ENCODE data around the gene COL5A1. TPM values are rescaled to one million over a fixed set of nuclear protein-coding genes. Genes with fewer than 3 reads are reported as not detected.
"Not testable (repeated sequence)": the region's sequence is repeated elsewhere in the genome, so short reads cannot be mapped to it uniquely, and the experiment has no call there.

Gene COL5A1
- total and polyA plus RNA-seq, 2 experiments from 2014 or later = 2.5 to 13.1 TPM

GRCh38 chr9:134644401-134644724 lies 2.8 kb downstream of the COL5A1 start:
- not testable (repeated sequence) for H3F3A ChIP-seq (replicated peaks; ENCODE audit: low read depth); H2AFZ ChIP-seq; H3K79me2 ChIP-seq (replicated peaks; ENCODE audit: insufficient read depth); ATAC-seq; DNase-seq (ENCODE audit: low spot score); H3K27ac ChIP-seq (ENCODE audit: low read depth); H3K9me2 ChIP-seq (ENCODE audit: insufficient read depth); H3K27ac Mint-ChIP-seq; H3K4me3 ChIP-seq; H3K9me3 Mint-ChIP-seq; H3K36me3 ChIP-seq (ENCODE audit: insufficient read depth); H4K20me1 ChIP-seq (replicated peaks; ENCODE audit: insufficient read depth); H3K36me3 Mint-ChIP-seq (ENCODE audit: low read depth); H3K27me3 ChIP-seq (ENCODE audit: insufficient read depth)
- Mint-ChIP-seq H3K27me3 (ENCODE audit: insufficient read depth, low read depth, poor library complexity) (peaks cover 20% of the 10 kb centered on the region), H3K4me3 (peak overlapping the region; percentile 47; the same call in 2 of the 3 replicates), H3K4me1 (peaks cover 40% of the 10 kb centered on the region)
- peaks cover 15% of the 10 kb centered on the region; the same call in 1 of the 2 replicates for H3K4me1 ChIP-seq (ENCODE audit: insufficient read depth)
- H3K4me2 ChIP-seq = peak overlapping the region; percentile 38; the same call in 1 of the 2 replicates

- H2AFZ ChIP-seq = no peak overlapping the region
- TF ChIP-seq EZH2phosphoT487 (IDR thresholded peaks at IDR 0.05; ENCODE audit: unreplicated experiment) (no peak), ETS1 (IDR thresholded peaks at IDR 0.05) (no peak), POLR2AphosphoS5 (IDR thresholded peaks at IDR 0.05; ENCODE audit: low read depth) (no peak)
- peaks cover 15% of the 10 kb centered on the region; the same call in 1 of the 2 replicates for H3K4me1 ChIP-seq (ENCODE audit: insufficient read depth)
- H3K4me2 ChIP-seq = peak overlapping the region; percentile 38; the same call in 1 of the 2 replicates
- H3F3A ChIP-seq (replicated peaks; ENCODE audit: low read depth) = 0 out of 2 replicates have a peak, but pooled peaks cover 9% of the 10 kb centered on the region
- no peaks in the 10 kb centered on the region; the same call in 1 of the 2 replicates for H3K79me2 ChIP-seq (replicated peaks; ENCODE audit: insufficient read depth)
- no peak overlapping the region for H3K27ac ChIP-seq (ENCODE audit: low read depth)
- Mint-ChIP-seq H3K27me3 (ENCODE audit: insufficient read depth, low read depth, poor library complexity) (peaks cover 18% of the 10 kb centered on the region), H3K27ac (no peak overlapping the region), H3K4me3 (peak overlapping the region; percentile 47; the same call in 2 of the 3 replicates), H3K4me1 (peaks cover 38% of the 10 kb centered on the region), H3K36me3 (ENCODE audit: low read depth) (no peaks in the 10 kb centered on the region), H3K9me3 (no peaks in the 10 kb centered on the region)
- no peaks in the 10 kb centered on the region for H3K9me2 ChIP-seq (ENCODE audit: insufficient read depth)
- peaks cover 7% of the 10 kb centered on the region; the same call in 1 of the 2 replicates for H3K27me3 ChIP-seq (ENCODE audit: insufficient read depth)
- no peaks in the 10 kb centered on the region for H3K36me3 ChIP-seq (ENCODE audit: insufficient read depth)
- DNase-seq (ENCODE audit: low spot score) (no peak), ATAC-seq (no peak)
- no peaks in the 10 kb centered on the region; the same call in 1 of the 2 replicates for H4K20me1 ChIP-seq (replicated peaks; ENCODE audit: insufficient read depth)
- no peak overlapping the region for H3K4me3 ChIP-seq
Measured at GRCh38 chr9:134644725-134645606, 3.4 kb downstream of the COL5A1 start.

DNA sequence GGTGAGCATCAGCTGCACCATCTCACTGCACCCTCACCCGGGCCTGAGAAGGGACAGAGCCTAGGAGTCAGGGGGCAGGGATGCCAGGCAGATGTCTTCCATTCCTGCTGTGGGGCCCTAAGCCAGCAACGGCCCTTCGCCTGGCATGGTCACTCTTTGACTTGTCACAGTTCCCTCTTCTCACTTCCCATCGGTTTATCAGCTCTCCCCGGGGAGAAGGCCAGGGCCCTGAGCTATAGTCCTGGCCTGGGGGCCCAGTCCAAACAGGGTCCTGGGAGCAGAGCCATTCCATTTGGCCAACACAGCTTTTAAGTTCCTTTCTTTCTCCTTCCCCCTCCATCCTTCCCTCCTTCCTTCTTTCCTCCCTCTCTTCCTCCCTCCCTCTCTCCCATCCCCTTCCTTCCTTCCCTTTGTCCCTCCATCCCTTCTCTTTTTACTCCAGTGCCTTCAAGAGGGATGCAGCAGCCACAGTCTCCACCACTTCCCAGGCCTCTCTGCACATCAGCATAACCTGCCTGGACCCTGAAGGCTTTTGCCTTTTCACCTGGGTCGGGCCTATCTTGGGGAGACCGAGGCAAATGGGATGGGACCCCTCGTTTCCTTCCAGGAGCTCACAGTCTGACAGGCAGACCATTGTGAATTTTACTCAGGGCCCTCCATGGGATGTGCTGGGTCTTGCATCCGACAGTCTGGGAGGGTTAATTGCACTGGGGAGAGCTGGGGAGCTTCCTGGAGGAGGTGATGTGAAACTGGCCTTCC lies 4.2 kb downstream of the COL5A1 start:
- Mint-ChIP-seq H3K4me3 (no peak overlapping the region), H3K27ac (no peak overlapping the region), H3K36me3 (ENCODE audit: low read depth) (no peaks in the 10 kb centered on the region), H3K9me3 (no peaks in the 10 kb centered on the region), H3K27me3 (ENCODE audit: insufficient read depth, low read depth, poor library complexity) (peaks cover 13% of the 10 kb centered on the region), H3K4me1 (peaks cover 32% of the 10 kb centered on the region)
- Histone ChIP-seq H3K9me2 (ENCODE audit: insufficient read depth) (no peaks in the 10 kb centered on the region), H3F3A (replicated peaks; ENCODE audit: low read depth) (0 out of 2 replicates have a peak, but pooled peaks cover 9% of the 10 kb centered on the region), H3K36me3 (ENCODE audit: insufficient read depth) (no peaks in the 10 kb centered on the region), H3K4me2 (no peak overlapping the region), H3K27me3 (ENCODE audit: insufficient read depth) (peaks cover 7% of the 10 kb centered on the region; the same call in 1 of the 2 replicates), H3K79me2 (replicated peaks; ENCODE audit: insufficient read depth) (no peaks in the 10 kb centered on the region; the same call in 1 of the 2 replicates), H3K27ac (ENCODE audit: low read depth) (no peak overlapping the region), H2AFZ (no peak overlapping the region), H3K4me3 (no peak overlapping the region), H3K4me1 (ENCODE audit: insufficient read depth) (peaks cover 9% of the 10 kb centered on the region; the same call in 1 of the 2 replicates), H4K20me1 (replicated peaks; ENCODE audit: insufficient read depth) (no peaks in the 10 kb centered on the region; the same call in 1 of the 2 replicates)
- no peak for ATAC-seq
- no peak for DNase-seq (ENCODE audit: low spot score)
- TF ChIP-seq, protein P1, sequence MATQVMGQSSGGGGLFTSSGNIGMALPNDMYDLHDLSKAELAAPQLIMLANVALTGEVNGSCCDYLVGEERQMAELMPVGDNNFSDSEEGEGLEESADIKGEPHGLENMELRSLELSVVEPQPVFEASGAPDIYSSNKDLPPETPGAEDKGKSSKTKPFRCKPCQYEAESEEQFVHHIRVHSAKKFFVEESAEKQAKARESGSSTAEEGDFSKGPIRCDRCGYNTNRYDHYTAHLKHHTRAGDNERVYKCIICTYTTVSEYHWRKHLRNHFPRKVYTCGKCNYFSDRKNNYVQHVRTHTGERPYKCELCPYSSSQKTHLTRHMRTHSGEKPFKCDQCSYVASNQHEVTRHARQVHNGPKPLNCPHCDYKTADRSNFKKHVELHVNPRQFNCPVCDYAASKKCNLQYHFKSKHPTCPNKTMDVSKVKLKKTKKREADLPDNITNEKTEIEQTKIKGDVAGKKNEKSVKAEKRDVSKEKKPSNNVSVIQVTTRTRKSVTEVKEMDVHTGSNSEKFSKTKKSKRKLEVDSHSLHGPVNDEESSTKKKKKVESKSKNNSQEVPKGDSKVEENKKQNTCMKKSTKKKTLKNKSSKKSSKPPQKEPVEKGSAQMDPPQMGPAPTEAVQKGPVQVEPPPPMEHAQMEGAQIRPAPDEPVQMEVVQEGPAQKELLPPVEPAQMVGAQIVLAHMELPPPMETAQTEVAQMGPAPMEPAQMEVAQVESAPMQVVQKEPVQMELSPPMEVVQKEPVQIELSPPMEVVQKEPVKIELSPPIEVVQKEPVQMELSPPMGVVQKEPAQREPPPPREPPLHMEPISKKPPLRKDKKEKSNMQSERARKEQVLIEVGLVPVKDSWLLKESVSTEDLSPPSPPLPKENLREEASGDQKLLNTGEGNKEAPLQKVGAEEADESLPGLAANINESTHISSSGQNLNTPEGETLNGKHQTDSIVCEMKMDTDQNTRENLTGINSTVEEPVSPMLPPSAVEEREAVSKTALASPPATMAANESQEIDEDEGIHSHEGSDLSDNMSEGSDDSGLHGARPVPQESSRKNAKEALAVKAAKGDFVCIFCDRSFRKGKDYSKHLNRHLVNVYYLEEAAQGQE (IDR thresholded peaks at IDR 0.05; ENCODE audit: unreplicated experiment) = no peak
- TF ChIP-seq EZH2 (IDR thresholded peaks at IDR 0.05; ENCODE audit: low read depth, unreplicated experiment) (no peak), EZH2phosphoT487 (IDR thresholded peaks at IDR 0.05; ENCODE audit: unreplicated experiment) (no peak), ETS1 (IDR thresholded peaks at IDR 0.05) (no peak), ZNF114 (CRISPR knock-in tag; IDR thresholded peaks at IDR 0.05) (no peak)

Data from GM23338 (cell line).